Endothelial cell of umbilical vein (primary cell): ENCODE data around the gene CBLIF. TPM values are rescaled to one million over a fixed set of nuclear protein-coding genes. Genes with fewer than 3 reads are reported as not detected.
A peak's percentile ranks its signal among the peaks of the same experiment; 100 is the strongest.

Experiments used
- BruUV-seq: library from RNA; stranded (reverse); fragments of 400-500 nt; replicated peaks from 2 replicates; lab custom pipeline; 2021; lab: Mats Ljungman, UMichigan
- CTCF ChIA-PET: fragments of 300-600, 350-600 bp; sonication (Branson Sonifier 250); formaldehyde crosslinking; loops from one replicate; lab custom pipeline; 2021; ENCODE audit warnings: antibody characterized with exemption, inconsistent platforms; lab: Charles Lee
- POLR2A ChIA-PET: fragments of 300-600, 350-600 bp; sonication (Branson Sonifier 250); formaldehyde crosslinking; loops from one replicate; lab custom pipeline; 2021; ENCODE audit warnings: antibody characterized with exemption, inconsistent platforms; lab: Charles Lee
- DNase-seq: peaks from one replicate; pipeline ENCODE4 v3.0.0-alpha.2; 2011; ENCODE audit warnings: low read depth, low spot score
- FAIRE-seq: peaks from 2 replicates; lab custom pipeline; 2011; peaks lifted over from hg19 to GRCh38; lab: Jason Lieb, UNC
- H2AFZ ChIP-seq: 2 replicates; pipeline ENCODE4 v1.6.0; 2012; ENCODE audit warnings: low read depth, low read length, control low read depth, inconsistent platforms
- H3K27ac ChIP-seq: 2 replicates; pipeline ENCODE4 v1.5.1; 2011; ENCODE audit warnings: low read depth, mild to moderate bottlenecking, control low read depth, low read length, moderate library complexity; ENCODE audit not compliant: insufficient read depth
- H3K27me3 ChIP-seq, 2 experiments: 2 replicates each; pipeline versions ENCODE4 v1.6.0 to v1.6.1; 2011; ENCODE audit warnings: low read length in 2 of 2, mixed read lengths in 1 of 2; ENCODE audit not compliant: control insufficient read depth in 2 of 2, insufficient read depth in 2 of 2
- H3K36me3 ChIP-seq, 2 experiments: 2 replicates in 1 of 2; 3 replicates in 1 of 2; pipeline ENCODE4 v1.5.1; 2011; ENCODE audit warnings: low read length in 2 of 2, mild to moderate bottlenecking in 1 of 2, moderate library complexity in 1 of 2; ENCODE audit not compliant: control insufficient read depth in 2 of 2, insufficient read depth in 2 of 2; ENCODE audit errors: extremely low read depth in 1 of 2
- H3K4me1 ChIP-seq: 3 replicates; pipeline ENCODE4 v1.5.1; 2011; ENCODE audit warnings: mild to moderate bottlenecking, low read length; ENCODE audit not compliant: control insufficient read depth, insufficient read depth; ENCODE audit errors: extremely low read depth
- H3K4me2 ChIP-seq: 2 replicates; pipeline ENCODE4 v1.6.1; 2011; ENCODE audit warnings: low read length, control low read depth, mixed read lengths; ENCODE audit not compliant: insufficient read depth
- H3K4me3 ChIP-seq, 3 experiments: fragments of 200-600 bp in 1 of 3; sonication (generic), shearing (Covaris generic) in 1 of 3; replicated peaks in 1 of 3; 2 replicates each; pipeline ENCODE4 v1.5.1; 2011 to 2016; ENCODE audit warnings: control low read depth in 3 of 3, low read length in 3 of 3, mild to moderate bottlenecking in 2 of 3, inconsistent platforms in 1 of 3, low read depth in 1 of 3, moderate library complexity in 1 of 3; ENCODE audit not compliant: insufficient read depth in 1 of 3
- H3K79me2 ChIP-seq: 2 replicates; pipeline ENCODE4 v1.6.0; 2012; ENCODE audit warnings: low read length, inconsistent platforms; ENCODE audit not compliant: control insufficient read depth, insufficient read depth
- H3K9ac ChIP-seq: replicated peaks from 2 replicates; pipeline ENCODE3; 2011; ENCODE audit warnings: low read length, control low read depth; ENCODE audit not compliant: insufficient read depth; ENCODE audit errors: extremely low read depth
- H3K9me1 ChIP-seq: replicated peaks from 3 replicates; pipeline ENCODE4 v1.6.0; 2011; ENCODE audit warnings: mild to moderate bottlenecking, low read length; ENCODE audit not compliant: control insufficient read depth, insufficient read depth; ENCODE audit errors: extremely low read depth
- H3K9me3 ChIP-seq: replicated peaks from 2 replicates; pipeline ENCODE4 v1.5.1; 2012; ENCODE audit warnings: low read length, inconsistent platforms; ENCODE audit not compliant: control insufficient read depth, insufficient read depth
- H4K20me1 ChIP-seq: replicated peaks from 2 replicates; pipeline ENCODE3; 2011; ENCODE audit warnings: mild to moderate bottlenecking, low read length; ENCODE audit not compliant: control insufficient read depth, insufficient read depth; ENCODE audit errors: extremely low read depth
- CTCF ChIP-seq, 2 donors: IDR thresholded peaks; 1 replicate in 1 of 2; 2 replicates in 1 of 2; pipeline ENCODE4 v1.5.1; 2011; ENCODE audit warnings: low read length in 2 of 2, mild to moderate bottlenecking in 2 of 2, moderate library complexity in 2 of 2, control low read depth in 1 of 2, inconsistent platforms in 1 of 2, low read depth in 1 of 2; ENCODE audit not compliant: insufficient read depth in 1 of 2; ENCODE audit errors: extremely low read depth in 1 of 2
- EZH2 ChIP-seq: IDR thresholded peaks from 2 replicates; pipeline ENCODE4 v1.6.1; 2012; ENCODE audit warnings: borderline replicate concordance, low read depth, mild to moderate bottlenecking, moderate library complexity, low read length, inconsistent platforms; ENCODE audit not compliant: severe bottlenecking
- GATA2 ChIP-seq: IDR thresholded peaks from 2 replicates; pipeline ENCODE4 v1.7.0; 2011; ENCODE audit warnings: low read depth, mild to moderate bottlenecking, moderate library complexity, mixed read lengths, low read length; ENCODE audit not compliant: insufficient read length, insufficient read depth
- JUN ChIP-seq: IDR thresholded peaks from 2 replicates; pipeline ENCODE4 v1.6.1; 2011; ENCODE audit warnings: borderline replicate concordance, low read depth; ENCODE audit not compliant: insufficient read length, insufficient read depth
- MYC ChIP-seq: IDR thresholded peaks from one replicate; pipeline ENCODE4 v1.6.1; 2011; ENCODE audit warnings: mild to moderate bottlenecking, low read depth, low read length
- POLR2A ChIP-seq: IDR thresholded peaks from 2 replicates; pipeline ENCODE4 v1.6.1; 2012; ENCODE audit warnings: low read depth, mild to moderate bottlenecking, control low read depth, low read length
- dilution Hi-C: fragments of 300-500 bp; cut with MboI; formaldehyde crosslinking; loops from one replicate; pipeline ENCODE4 v1.15.0; 2019; ENCODE audit warnings: low sequenced_read_pairs; ENCODE audit not compliant: extremely low pct_ligation_motif_present
- intact Hi-C: fragments of 100-400 bp; cut with micrococcal nuclease; formaldehyde crosslinking; loops from one replicate; pipeline ENCODE4 v1.10.0; 2022
- polyA plus RNA-seq, 4 experiments: library from polyadenylated mRNA; depleted of rRNA in 3 of 4; stranded (reverse) in 3 of 4; unstranded in 1 of 4; fragments of >200 nt; gene quantifications; 2 replicates each; pipeline versions ENCODE4 v1.2.1 to v1.2.3, GENCODE V29; 2011 to 2012; ENCODE audit warnings: missing spikeins in 1 of 4
- total RNA-seq: library from RNA; stranded (reverse); gene quantifications from 2 replicates; pipeline ENCODE4 v1.2.3, GENCODE V29; 2021

Gene CBLIF
- total and polyA plus RNA-seq, 2 donors (not counting 3 experiments of a cell fraction or from before 2014, with no cell fraction given) = not detected

- ChIA-PET CTCF (interaction anchor here (0.6 to 1.6 kb wide), 12 partner anchors 14 to 443 kb away, joined by 3 to 76 read pairs (median 4); no protein-coding TSS in a partner anchor), POLR2A (no interaction called here)
- Histone ChIP-seq H2AFZ (peak overlapping the region; percentile 55), H3K27ac (no peak overlapping the region), H3K79me2 (no peaks in the 10 kb centered on the region), H3K9me1 (no peaks in the 10 kb centered on the region), H3K4me1 (no peaks in the 10 kb centered on the region), H3K4me3 (no peak overlapping the region), H3K9me3 (no peaks in the 10 kb centered on the region), H3K36me3 (no peaks in the 10 kb centered on the region), H3K4me2 (peak overlapping the region; percentile 19), H3K9ac (peak overlapping the region; percentile 36), H4K20me1 (no peaks in the 10 kb centered on the region), H3K27me3 (no peaks in the 10 kb centered on the region)
- no TSS peak for BruUV-seq
- FAIRE-seq = peak; percentile 74
- intact Hi-C loops (loop anchor here (1.0 to 5.0 kb wide), 8 partner anchors 79 to 795 kb away; no protein-coding TSS in a partner anchor), dilution Hi-C loops (no loop called here)
- TF ChIP-seq EZH2 (no peak), CTCF (IDR thresholded peaks at IDR 0.05; ENCODE audit: extremely low read depth in 1 of 2, insufficient read depth in 1 of 2, low read depth in 1 of 2, low read length in 2 of 2) (peak; percentile 48 to 67), POLR2A (no peak)
- DNase-seq = peak; percentile 87
Observed at GRCh38 chr11:59822989-59823566, 22.2 kb downstream of the CBLIF start.

- Histone ChIP-seq H3K4me2 (no peak overlapping the region), H3K27ac (no peak overlapping the region), H3K9me1 (no peaks in the 10 kb centered on the region), H3K9ac (no peak overlapping the region), H2AFZ (no peak overlapping the region), H3K36me3 (no peaks in the 10 kb centered on the region), H3K27me3 (no peaks in the 10 kb centered on the region), H3K79me2 (no peaks in the 10 kb centered on the region), H4K20me1 (no peaks in the 10 kb centered on the region), H3K9me3 (no peaks in the 10 kb centered on the region), H3K4me3 (no peak overlapping the region), H3K4me1 (no peaks in the 10 kb centered on the region)
- ChIA-PET POLR2A (no interaction called here), CTCF (interaction anchor here (0.7 to 1.0 kb wide), 2 partner anchors 10 to 100 kb away, joined by 3 to 4 read pairs; no protein-coding TSS in a partner anchor)
- dilution Hi-C loops = no loop called here
- BruUV-seq = no TSS peak
- FAIRE-seq = no peak
- DNase-seq = peak; percentile 60
- TF ChIP-seq CTCF (IDR thresholded peaks at IDR 0.05; ENCODE audit: extremely low read depth in 1 of 2, insufficient read depth in 1 of 2, low read depth in 1 of 2, low read length in 2 of 2) (no peak), JUN (no peak), POLR2A (no peak), EZH2 (no peak), MYC (no peak), GATA2 (no peak)
- intact Hi-C loops = loop anchor here (1.0 kb wide), 1 partner anchor 312 kb away; no protein-coding TSS in a partner anchor
Observed at GRCh38 chr11:59818572-59818971, 26.7 kb downstream of the CBLIF start.
